22Rv1 (cell line): ENCODE data around the gene LCP2.

Experiments
- CTCF ChIP-seq: fragments of 450-650 bp; IDR thresholded peaks from 2 replicates; pipeline ENCODE4 v1.5.1; 2017; ENCODE audit warnings: mild to moderate bottlenecking
- ZFX ChIP-seq: fragments of 450-650 bp; IDR thresholded peaks from 2 replicates; pipeline ENCODE4 v1.6.1; 2017; ENCODE audit warnings: antibody characterized with exemption, borderline replicate concordance

DNA sequence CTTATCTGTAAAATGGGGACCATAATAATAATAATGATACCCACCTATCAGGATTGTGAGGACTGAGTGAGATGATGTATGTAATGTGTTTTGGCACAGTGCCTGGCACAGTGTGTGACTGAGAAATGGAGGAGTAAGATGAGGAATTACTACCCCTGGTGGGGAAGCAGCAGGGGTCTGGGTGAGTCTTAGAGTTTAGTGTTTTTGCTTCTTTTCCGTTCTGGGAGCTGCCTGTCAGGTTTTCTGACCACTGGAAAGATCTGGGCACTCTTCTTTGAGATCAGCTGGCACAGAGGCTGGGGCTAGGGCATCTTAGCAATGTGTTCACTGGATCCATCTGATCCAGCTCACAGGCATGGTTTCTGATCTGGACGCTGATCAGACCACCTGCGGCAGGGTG is 8.5 kb downstream of the LCP2 start:
- no peak for TF ChIP-seq CTCF
- no peak for TF ChIP-seq ZFX
